Endodermal cell (in vitro differentiated cells): ENCODE measurements around the gene KCNK3. TPM values are rescaled to one million over a fixed set of nuclear protein-coding genes. Genes with fewer than 3 reads are reported as not detected.
"Not testable (repeated sequence)": the region's sequence is repeated elsewhere in the genome, so short reads cannot be mapped to it uniquely, and the experiment has no call there.

ENCODE experiments used
- DNase-seq: peaks from one replicate; pipeline ENCODE4 v3.0.0-alpha.2; 2017
- H3K27ac ChIP-seq: 2 replicates; pipeline ENCODE4 v1.5.1; 2013; ENCODE audit warnings: mild to moderate bottlenecking, low read depth, low read length, moderate library complexity
- H3K27me3 ChIP-seq: 2 replicates; pipeline ENCODE4 v1.6.1; 2013; ENCODE audit warnings: mild to moderate bottlenecking, low read length, moderate library complexity; ENCODE audit not compliant: insufficient read depth, control insufficient read depth, poor library complexity, severe bottlenecking
- H3K36me3 ChIP-seq: 2 replicates; pipeline ENCODE4 v1.7.0; 2013; ENCODE audit warnings: mild to moderate bottlenecking, low read length, moderate library complexity; ENCODE audit not compliant: control insufficient read depth, insufficient read depth
- H3K4me1 ChIP-seq: one replicate; pipeline ENCODE4 v1.7.0; 2013; ENCODE audit warnings: low read length; ENCODE audit not compliant: control insufficient read depth, insufficient read depth
- H3K4me3 ChIP-seq: 2 replicates; pipeline ENCODE4 v1.5.1; 2013; ENCODE audit warnings: mild to moderate bottlenecking, low read length, moderate library complexity
- H3K9ac ChIP-seq: 2 replicates; pipeline ENCODE4 v1.6.1; 2013; ENCODE audit warnings: mild to moderate bottlenecking, low read length, moderate library complexity; ENCODE audit not compliant: poor library complexity, severe bottlenecking; ENCODE audit errors: extremely low read depth
- H3K9me3 ChIP-seq: 2 replicates; pipeline ENCODE4 v1.6.1; 2013; ENCODE audit warnings: mild to moderate bottlenecking, low read length, moderate library complexity; ENCODE audit not compliant: control insufficient read depth
- H3K27ac Mint-ChIP-seq: 2 replicates; pipeline ENCODE4 v1.8.0; 2020; ENCODE audit warnings: mixed read lengths
- H3K27me3 Mint-ChIP-seq: 2 replicates; pipeline ENCODE4 v1.8.0; 2021; ENCODE audit warnings: mild to moderate bottlenecking, mixed read lengths; ENCODE audit not compliant: insufficient read depth
- H3K36me3 Mint-ChIP-seq: 2 replicates; pipeline ENCODE4 v1.8.0; 2020; ENCODE audit warnings: low read depth, mixed read lengths
- H3K4me1 Mint-ChIP-seq: 2 replicates; pipeline ENCODE4 v1.8.0; 2020; ENCODE audit warnings: mixed read lengths
- H3K4me3 Mint-ChIP-seq: 2 replicates; pipeline ENCODE4 v1.8.0; 2020; ENCODE audit warnings: mild to moderate bottlenecking, moderate library complexity, mixed read lengths
- H3K9me3 Mint-ChIP-seq: 2 replicates; pipeline ENCODE4 v1.8.0; 2020; ENCODE audit warnings: mild to moderate bottlenecking, mixed read lengths
- CTCF ChIP-seq: fragments of 200-600 bp; sonication (generic); conservative IDR thresholded peaks from 2 replicates; pipeline ENCODE4 v1.5.0; 2021; ENCODE audit warnings: antibody characterized with exemption, mild to moderate bottlenecking
- WGBS, 2 experiments: methylation state at CpG; one replicate each; pipeline versions ENCODE4 v1.1.5 to v1.1.7; 2013; ENCODE audit warnings: missing lambda C conversion rate in 2 of 2, mixed read lengths in 1 of 2; ENCODE audit not compliant: insufficient coverage in 1 of 2, insufficient read length in 1 of 2; 5-methylcytosine and 5-hydroxymethylcytosine counted together
- total RNA-seq, 2 donors: library from RNA; stranded (reverse); fragmentation: NEBNext Ultra II Directional in 1 of 2; extraction: Animal tissue kit (Norgen Biotek cat#: 25700) in 1 of 2; gene quantifications; 2 replicates in 1 of 2; 3 replicates in 1 of 2; pipeline ENCODE4 v1.2.1, GENCODE V29; 2021

KCNK3 gene
- total RNA-seq, 2 donors from 2014 or later = not detected

GRCh38 chr2:26759845-26760244 is 67.3 kb downstream of the KCNK3 start:
- H3K4me1 ChIP-seq = peaks cover 26% of the 10 kb centered on the region

GRCh38 chr2:26760991-26761390 is 68.5 kb downstream of the KCNK3 start:
- not testable (repeated sequence) for H3K36me3 ChIP-seq, H3K9me3 ChIP-seq, H3K9me3 Mint-ChIP-seq, H3K27me3 ChIP-seq, H3K4me3 Mint-ChIP-seq, H3K27me3 Mint-ChIP-seq, H3K9ac ChIP-seq, H3K27ac ChIP-seq, H3K36me3 Mint-ChIP-seq, DNase-seq, H3K4me3 ChIP-seq
- peak overlapping the region; percentile 5 for H3K27ac Mint-ChIP-seq
- WGBS, 2 experiments = 89 to 91% methylated on average over 10 of the region's 10 CpGs
- peaks cover 22% of the 10 kb centered on the region for H3K4me1 ChIP-seq
- H3K4me1 Mint-ChIP-seq = peaks cover 41% of the 10 kb centered on the region

More at GRCh38 chr2:26759845-26760244, 67.3 kb downstream of the KCNK3 start:
- DNase-seq = no peak
- 98 to 100% methylated on average over 1 to 5 of the region's 5 CpGs for WGBS, 2 experiments
- Mint-ChIP-seq H3K27me3 (no peaks in the 10 kb centered on the region), H3K4me3 (no peak overlapping the region), H3K36me3 (no peaks in the 10 kb centered on the region), H3K4me1 (peaks cover 42% of the 10 kb centered on the region), H3K9me3 (no peaks in the 10 kb centered on the region), H3K27ac (peak overlapping the region; percentile 42)
- Histone ChIP-seq H3K4me3 (no peak overlapping the region), H3K36me3 (no peaks in the 10 kb centered on the region), H3K27ac (no peak overlapping the region), H3K9me3 (no peaks in the 10 kb centered on the region), H3K27me3 (no peaks in the 10 kb centered on the region), H3K9ac (no peak overlapping the region)
- TF ChIP-seq CTCF = no peak

- H3K4me3 Mint-ChIP-seq = peak overlapping the region; percentile 84
- 96 to 99% methylated on average over 8 to 10 of the region's 10 CpGs for WGBS, 2 experiments
- peak overlapping the region; percentile 64 for H3K27ac Mint-ChIP-seq
Measured at GRCh38 chr2:26763019-26763418, 70.5 kb downstream of the KCNK3 start.

More at GRCh38 chr2:26763019-26763418, 70.5 kb downstream of the KCNK3 start:
- no peak for TF ChIP-seq CTCF
- H3K27me3 Mint-ChIP-seq = no peaks in the 10 kb centered on the region
- H3K36me3 ChIP-seq = no peaks in the 10 kb centered on the region
- peaks cover 31% of the 10 kb centered on the region for H3K4me1 Mint-ChIP-seq
- no peaks in the 10 kb centered on the region for H3K27me3 ChIP-seq
- no peaks in the 10 kb centered on the region for H3K9me3 Mint-ChIP-seq
- no peak overlapping the region for H3K4me3 ChIP-seq
- H3K9ac ChIP-seq = no peak overlapping the region
- H3K36me3 Mint-ChIP-seq = no peaks in the 10 kb centered on the region
- H3K27ac ChIP-seq = no peak overlapping the region
- peaks cover 21% of the 10 kb centered on the region for H3K4me1 ChIP-seq
- H3K9me3 ChIP-seq = no peaks in the 10 kb centered on the region
- no peak for DNase-seq
